A673 (cell line): ENCODE measurements around the gene BICD1. TPM values are rescaled to one million over a fixed set of nuclear protein-coding genes. Genes with fewer than 3 reads are reported as not detected.

Experiments used
- BruUV-seq: library from RNA; stranded (reverse); fragments of 400-500 nt; replicated peaks from 2 replicates; lab custom pipeline; 2021; lab: Mats Ljungman, UMichigan
- CTCF ChIA-PET: fragments of 300-600 bp; sonication (Branson Sonifier 250); formaldehyde crosslinking; loops from one replicate; lab custom pipeline; 2022; ENCODE audit warnings: antibody characterized with exemption; lab: Charles Lee
- POLR2A ChIA-PET: fragments of 300-600 bp; sonication (Branson Sonifier 250); formaldehyde crosslinking; loops from one replicate; lab custom pipeline; 2022; ENCODE audit warnings: antibody characterized with exemption; ENCODE audit not compliant: low non-redundant PET; lab: Charles Lee
- DNase-seq: peaks from one replicate; pipeline ENCODE4 v3.0.0-alpha.2; 2015; ENCODE audit warnings: low spot score
- H3K27ac ChIP-seq: fragments of 200-600 bp; sonication (generic); 2 replicates; pipeline ENCODE4 v1.5.1; 2016; ENCODE audit warnings: mixed run types, low read depth, mild to moderate bottlenecking, mixed read lengths, antibody characterized with exemption, low read length; ENCODE audit not compliant: poor library complexity, severe bottlenecking
- H3K27me3 ChIP-seq: fragments of 200-600 bp; sonication (generic); replicated peaks from 2 replicates; pipeline ENCODE4 v1.6.1; 2017; ENCODE audit warnings: mixed run types, low read depth, mild to moderate bottlenecking, mixed read lengths, antibody characterized with exemption, low read length; ENCODE audit not compliant: insufficient read depth, poor library complexity
- H3K36me3 ChIP-seq: fragments of 200-600 bp; sonication (generic); 2 replicates; pipeline ENCODE4 v1.6.1; 2016; ENCODE audit warnings: mixed run types, mild to moderate bottlenecking, mixed read lengths, antibody characterized with exemption, low read length; ENCODE audit not compliant: insufficient read depth, poor library complexity, severe bottlenecking
- H3K4me1 ChIP-seq: fragments of 200-600 bp; sonication (generic); 2 replicates; pipeline ENCODE4 v1.6.1; 2017; ENCODE audit warnings: mixed run types, mild to moderate bottlenecking, mixed read lengths, antibody characterized with exemption, low read length; ENCODE audit not compliant: insufficient read depth, poor library complexity, severe bottlenecking
- H3K4me3 ChIP-seq: fragments of 200-600 bp; sonication (generic); 2 replicates; pipeline ENCODE4 v1.5.1; 2016; ENCODE audit warnings: low read depth, mixed run types, mild to moderate bottlenecking, mixed read lengths, low read length; ENCODE audit not compliant: poor library complexity, severe bottlenecking
- H3K9me3 ChIP-seq: fragments of 200-600 bp; sonication (generic); 2 replicates; pipeline ENCODE4 v1.6.1; 2016; ENCODE audit warnings: mixed run types, low read depth, mild to moderate bottlenecking, mixed read lengths, antibody characterized with exemption, low read length; ENCODE audit not compliant: poor library complexity, severe bottlenecking
- EZH2 ChIP-seq: fragments of 200-600 bp; sonication (generic); IDR thresholded peaks from 2 replicates; pipeline ENCODE4 v1.6.1; 2017; ENCODE audit warnings: borderline replicate concordance, low read depth, mild to moderate bottlenecking, mixed read lengths, antibody characterized with exemption, low read length; ENCODE audit not compliant: poor library complexity, severe bottlenecking
- intact Hi-C: fragments of 100-400 bp; cut with micrococcal nuclease; formaldehyde crosslinking; loops from one replicate; pipeline ENCODE4 v1.10.0; 2022; ENCODE audit not compliant: unreplicated experiment
- total RNA-seq: library from RNA; stranded (reverse); gene quantifications from 2 replicates; pipeline ENCODE4 v1.2.3, GENCODE V29; 2021
- TF ChIP-seq, protein P1 (sequence below): fragments of 300-800, 200-600 bp; sonication (generic); conservative IDR thresholded peaks from 2 replicates; pipeline ENCODE4 v1.5.1; 2017; ENCODE audit warnings: low read depth, mild to moderate bottlenecking, antibody characterized with exemption, low read length, moderate library complexity, mixed read lengths

Gene BICD1
- total RNA-seq, 1 experiment from 2014 or later: 50.2 TPM

DNA sequence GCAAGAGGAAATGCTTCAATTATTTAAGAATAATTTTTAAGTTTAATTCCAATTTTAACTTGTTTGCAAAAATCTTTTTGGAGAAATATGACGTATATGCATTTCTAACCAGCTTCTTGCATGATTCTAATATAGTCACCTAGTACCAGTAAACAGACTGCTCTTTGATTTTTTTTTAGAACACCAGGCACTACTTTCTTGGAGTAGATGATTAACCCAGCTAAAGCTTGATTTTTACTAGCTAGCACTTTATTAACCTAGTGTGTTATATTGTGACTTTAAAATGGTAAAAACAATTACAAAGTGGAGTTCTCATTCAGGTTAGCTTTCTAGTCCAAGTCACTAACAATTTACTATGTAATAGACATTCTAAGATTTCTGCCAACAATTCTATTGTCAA is 260.1 kb downstream of the BICD1 start:
- no peaks in the 10 kb centered on the region for H3K9me3 ChIP-seq
- ChIA-PET CTCF (interaction anchor here (0.5 kb wide), 1 partner anchor 301 kb away, joined by 4 read pairs; no protein-coding TSS in a partner anchor), POLR2A (no interaction called here)
- no peaks in the 10 kb centered on the region for H3K36me3 ChIP-seq
- H3K27me3 ChIP-seq: no peaks in the 10 kb centered on the region
- no peak for TF ChIP-seq EZH2
- TF ChIP-seq, protein P1, sequence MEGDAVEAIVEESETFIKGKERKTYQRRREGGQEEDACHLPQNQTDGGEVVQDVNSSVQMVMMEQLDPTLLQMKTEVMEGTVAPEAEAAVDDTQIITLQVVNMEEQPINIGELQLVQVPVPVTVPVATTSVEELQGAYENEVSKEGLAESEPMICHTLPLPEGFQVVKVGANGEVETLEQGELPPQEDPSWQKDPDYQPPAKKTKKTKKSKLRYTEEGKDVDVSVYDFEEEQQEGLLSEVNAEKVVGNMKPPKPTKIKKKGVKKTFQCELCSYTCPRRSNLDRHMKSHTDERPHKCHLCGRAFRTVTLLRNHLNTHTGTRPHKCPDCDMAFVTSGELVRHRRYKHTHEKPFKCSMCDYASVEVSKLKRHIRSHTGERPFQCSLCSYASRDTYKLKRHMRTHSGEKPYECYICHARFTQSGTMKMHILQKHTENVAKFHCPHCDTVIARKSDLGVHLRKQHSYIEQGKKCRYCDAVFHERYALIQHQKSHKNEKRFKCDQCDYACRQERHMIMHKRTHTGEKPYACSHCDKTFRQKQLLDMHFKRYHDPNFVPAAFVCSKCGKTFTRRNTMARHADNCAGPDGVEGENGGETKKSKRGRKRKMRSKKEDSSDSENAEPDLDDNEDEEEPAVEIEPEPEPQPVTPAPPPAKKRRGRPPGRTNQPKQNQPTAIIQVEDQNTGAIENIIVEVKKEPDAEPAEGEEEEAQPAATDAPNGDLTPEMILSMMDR: no peak
- H3K4me1 ChIP-seq: peaks cover 7% of the 10 kb centered on the region
- BruUV-seq: no TSS peak
- H3K27ac ChIP-seq: no peak overlapping the region
- no peak overlapping the region for H3K4me3 ChIP-seq
- intact Hi-C loops: loop anchor here (5.0 kb wide), 2 partner anchors 291 to 376 kb away; no protein-coding TSS in a partner anchor
- DNase-seq: no peak

DNA sequence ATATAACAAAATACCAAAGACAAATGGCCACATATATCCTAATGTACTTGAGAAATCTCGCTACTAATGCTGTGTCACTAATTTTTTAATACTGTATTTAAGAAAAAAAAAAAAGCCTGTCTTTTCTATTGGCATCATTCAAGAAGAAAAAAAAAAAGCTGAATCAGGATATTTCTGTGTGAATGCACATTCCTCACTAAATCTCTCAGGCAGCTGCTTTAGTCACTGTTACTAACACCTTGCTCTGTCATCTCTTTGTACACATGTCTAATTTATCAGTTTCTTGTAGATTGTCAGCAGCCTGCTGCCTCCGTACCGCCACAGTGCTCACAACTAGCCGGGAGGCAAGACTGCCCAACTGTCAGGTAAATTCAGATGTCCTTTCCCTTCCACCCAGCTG is 260.7 kb downstream of the BICD1 start:
- H3K36me3 ChIP-seq: no peaks in the 10 kb centered on the region
- BruUV-seq: no TSS peak
- intact Hi-C loops: loop anchor here (5.0 kb wide), 2 partner anchors 290 to 375 kb away; no protein-coding TSS in a partner anchor
- TF ChIP-seq, protein P1: no peak
- no peak for TF ChIP-seq EZH2
- no peak for DNase-seq
- peaks cover 6% of the 10 kb centered on the region for H3K4me1 ChIP-seq
- no peaks in the 10 kb centered on the region for H3K27me3 ChIP-seq
- H3K9me3 ChIP-seq: no peaks in the 10 kb centered on the region
- CTCF ChIA-PET: no interaction called here
- POLR2A ChIA-PET: no interaction called here
- H3K4me3 ChIP-seq: no peak overlapping the region
- no peak overlapping the region for H3K27ac ChIP-seq

DNA sequence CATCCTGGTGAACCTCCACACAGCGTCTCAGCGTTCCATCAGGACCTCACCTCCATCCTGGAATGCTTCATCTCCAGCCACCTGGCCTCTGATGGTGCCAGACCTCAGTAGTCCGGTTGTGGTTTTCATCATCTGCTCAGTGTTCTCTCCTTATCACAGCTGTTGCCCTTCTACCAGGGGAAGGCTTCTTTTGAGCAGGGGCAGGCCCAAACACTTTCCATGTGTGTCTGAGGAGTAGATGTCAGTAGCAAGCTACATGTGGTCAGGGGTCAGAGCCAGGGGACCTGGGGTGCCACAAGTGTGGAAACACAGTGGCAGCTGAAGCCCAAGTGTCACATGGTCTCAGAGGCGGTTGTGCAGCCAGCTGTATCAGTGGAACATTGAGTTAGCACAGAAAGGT is 262.6 kb downstream of the BICD1 start:
- intact Hi-C loops: loop anchor here (5.0 kb wide), 2 partner anchors 288 to 373 kb away; no protein-coding TSS in a partner anchor
- Histone ChIP-seq H3K4me3 (no peak overlapping the region), H3K9me3 (no peaks in the 10 kb centered on the region), H3K36me3 (no peaks in the 10 kb centered on the region), H3K27me3 (no peaks in the 10 kb centered on the region), H3K27ac (no peak overlapping the region), H3K4me1 (no peaks in the 10 kb centered on the region)
- POLR2A ChIA-PET: interaction anchor here (0.6 kb wide), 1 partner anchor 841 kb away, joined by 3 read pairs; no protein-coding TSS in a partner anchor
- TF ChIP-seq, protein P1: no peak
- no peak for TF ChIP-seq EZH2
- no peak for DNase-seq
- BruUV-seq: no TSS peak
- CTCF ChIA-PET: no interaction called here
